GM23248 (cell line): ENCODE data around the gene OR10V1. TPM values are rescaled to one million over a fixed set of nuclear protein-coding genes. Genes with fewer than 3 reads are reported as not detected.

Experiments
- DNase-seq: peaks from one replicate; pipeline ENCODE4 v3.0.0-alpha.2; 2015
- H2AFZ ChIP-seq: fragments of 200-600 bp; sonication (generic); 2 replicates; pipeline ENCODE4 v1.6.1; 2016; ENCODE audit warnings: antibody characterized with exemption
- H3F3A ChIP-seq: fragments of 200-600 bp; sonication (generic); 2 replicates; pipeline ENCODE4 v1.6.1; 2016; ENCODE audit warnings: mild to moderate bottlenecking, antibody characterized with exemption, mixed run types; ENCODE audit not compliant: insufficient read depth
- H3K27ac ChIP-seq: fragments of 200-600 bp; sonication (generic); 2 replicates; pipeline ENCODE4 v1.5.1; 2016; ENCODE audit warnings: mild to moderate bottlenecking
- H3K27me3 ChIP-seq: fragments of 200-600 bp; sonication (generic); replicated peaks from 2 replicates; pipeline ENCODE4 v1.6.1; 2016; ENCODE audit warnings: mild to moderate bottlenecking; ENCODE audit not compliant: insufficient read depth
- H3K36me3 ChIP-seq: fragments of 200-600 bp; sonication (generic); 2 replicates; pipeline ENCODE4 v1.6.1; 2016; ENCODE audit warnings: low read depth, mild to moderate bottlenecking
- H3K4me1 ChIP-seq: fragments of 200-600 bp; sonication (generic); 2 replicates; pipeline ENCODE4 v1.6.1; 2016; ENCODE audit warnings: mild to moderate bottlenecking; ENCODE audit not compliant: insufficient read depth
- H3K4me2 ChIP-seq: fragments of 200-600 bp; sonication (generic); one replicate; pipeline ENCODE4 v1.6.1; 2016; ENCODE audit warnings: mild to moderate bottlenecking; ENCODE audit not compliant: unreplicated experiment
- H3K4me3 ChIP-seq: fragments of 200-600 bp; sonication (generic); 2 replicates; pipeline ENCODE4 v1.5.1; 2016; ENCODE audit warnings: mild to moderate bottlenecking
- H3K79me2 ChIP-seq: fragments of 200-600 bp; sonication (generic); 2 replicates; pipeline ENCODE4 v1.6.1; 2016; ENCODE audit warnings: mild to moderate bottlenecking; ENCODE audit not compliant: insufficient read depth
- H3K9ac ChIP-seq: fragments of 200-600 bp; sonication (generic); 2 replicates; pipeline ENCODE4 v1.6.1; 2016; ENCODE audit warnings: mild to moderate bottlenecking
- H3K9me2 ChIP-seq: fragments of 200-600 bp; sonication (generic); 2 replicates; pipeline ENCODE4 v1.6.1; 2016; ENCODE audit warnings: mixed run types, mild to moderate bottlenecking, moderate library complexity; ENCODE audit not compliant: insufficient read depth
- H3K9me3 ChIP-seq: fragments of 200-600 bp; sonication (generic); one replicate; pipeline ENCODE4 v1.6.1; 2017; ENCODE audit warnings: low read depth
- H4K20me1 ChIP-seq: fragments of 200-600 bp; sonication (generic); 2 replicates; pipeline ENCODE4 v1.6.0; 2016; ENCODE audit not compliant: insufficient read depth
- EZH2 ChIP-seq: fragments of 200-600 bp; sonication (generic); IDR thresholded peaks from 2 replicates; pipeline ENCODE4 v1.6.1; 2018; ENCODE audit warnings: antibody characterized with exemption, mild to moderate bottlenecking; ENCODE audit not compliant: insufficient read depth, poor library complexity, severe bottlenecking
- EZH2phosphoT487 ChIP-seq: fragments of 200-600 bp; sonication (generic); IDR thresholded peaks from 2 replicates; pipeline ENCODE4 v1.6.1; 2018; ENCODE audit warnings: antibody characterized with exemption, moderate library complexity, mild to moderate bottlenecking, low read depth; ENCODE audit not compliant: insufficient read depth
- WGBS, 2 experiments: methylation state at CpG; one replicate each; pipeline ENCODE4 v1.1.6; 2015 to 2017; ENCODE audit warnings: low lambda C conversion rate in 2 of 2, low coverage in 1 of 2; ENCODE audit errors: missing lambda C conversion rate in 2 of 2; 5-methylcytosine and 5-hydroxymethylcytosine counted together
- in situ Hi-C: fragments of 300-500 bp; cut with MboI; formaldehyde crosslinking; loops from 2 replicates; pipeline ENCODE4 v1.15.0; 2020
- polyA plus RNA-seq: library from polyadenylated mRNA; unstranded; fragments of >200 nt; fragmentation: Nextera tagmentation; extraction: Ambion mirVana; gene quantifications from 2 replicates; pipeline ENCODE4 v1.2.1, GENCODE V29; 2016
- total RNA-seq: library from RNA; depleted of rRNA; stranded (reverse); fragments of >200 nt; shearing (Covaris generic); gene quantifications from 2 replicates; pipeline ENCODE4 v1.2.3, GENCODE V29; 2014

OR10V1 gene
- total and polyA plus RNA-seq, 2 experiments from 2014 or later, result not detected

GRCh38 chr11:59758401-59759037, 44.9 kb upstream of the OR10V1 start:
- Histone ChIP-seq H3K9me3 (no peaks in the 10 kb centered on the region), H3K27me3 (no peaks in the 10 kb centered on the region), H3K9me2 (no peaks in the 10 kb centered on the region), H2AFZ (no peak overlapping the region), H3K4me1 (0 out of 2 replicates have a peak, but pooled peaks cover 12% of the 10 kb centered on the region), H4K20me1 (no peaks in the 10 kb centered on the region), H3K79me2 (peaks cover 60% of the 10 kb centered on the region), H3K4me2 (no peak overlapping the region), H3K27ac (no peak overlapping the region), H3K4me3 (no peak overlapping the region), H3F3A (peaks cover 11% of the 10 kb centered on the region; the same call in 1 of the 2 replicates), H3K9ac (no peak overlapping the region), H3K36me3 (no peaks in the 10 kb centered on the region)
- in situ Hi-C loops, result loop anchor here (10.0 kb wide), 1 partner anchor 46 kb away; no protein-coding TSS in a partner anchor
- TF ChIP-seq EZH2 (no peak), EZH2phosphoT487 (no peak)
- DNase-seq, result no peak
- 95 to 99% methylated on average over 4 of the region's 4 CpGs for WGBS, 2 experiments

- peak overlapping the region; percentile 64 for H3K27ac ChIP-seq
- H3K4me3 ChIP-seq, result peak overlapping the region; percentile 91; the same call in 1 of the 2 replicates
- peaks cover 46% of the 10 kb centered on the region for H3K79me2 ChIP-seq
These were observed 43.2 kb upstream of the OR10V1 start for GRCh38 chr11:59756845-59757244.

GRCh38 chr11:59756558-59756840, 42.9 kb upstream of the OR10V1 start:
- in situ Hi-C loops, result loop anchor here (10.0 kb wide), 1 partner anchor 48 kb away; no protein-coding TSS in a partner anchor
- Histone ChIP-seq H3K9me3 (no peaks in the 10 kb centered on the region), H4K20me1 (no peaks in the 10 kb centered on the region), H3K36me3 (no peaks in the 10 kb centered on the region), H2AFZ (no peak overlapping the region), H3K27me3 (no peaks in the 10 kb centered on the region), H3K4me2 (peak overlapping the region; percentile 99), H3K9me2 (no peaks in the 10 kb centered on the region), H3K79me2 (peaks cover 43% of the 10 kb centered on the region), H3K4me1 (0 out of 2 replicates have a peak, but pooled peaks cover 12% of the 10 kb centered on the region), H3K4me3 (peak overlapping the region; percentile 91; the same call in 1 of the 2 replicates), H3F3A (peaks cover 11% of the 10 kb centered on the region; the same call in 1 of the 2 replicates), H3K27ac (peak overlapping the region; percentile 64), H3K9ac (no peak overlapping the region)
- DNase-seq, result peak; percentile 72
- TF ChIP-seq EZH2, result no peak
- TF ChIP-seq EZH2phosphoT487, result no peak
- 5% methylated on average over 3 of the region's 3 CpGs for WGBS, 2 experiments

More at GRCh38 chr11:59756845-59757244, 43.2 kb upstream of the OR10V1 start:
- Histone ChIP-seq H3K4me2 (peak overlapping the region; percentile 99), H3K27me3 (no peaks in the 10 kb centered on the region), H3K9ac (no peak overlapping the region), H3K9me3 (no peaks in the 10 kb centered on the region), H3K4me1 (0 out of 2 replicates have a peak, but pooled peaks cover 12% of the 10 kb centered on the region), H4K20me1 (no peaks in the 10 kb centered on the region), H2AFZ (no peak overlapping the region), H3K9me2 (no peaks in the 10 kb centered on the region), H3F3A (peaks cover 11% of the 10 kb centered on the region; the same call in 1 of the 2 replicates), H3K36me3 (no peaks in the 10 kb centered on the region)
- WGBS, 2 experiments, result 57 to 58% methylated on average over 4 of the region's 4 CpGs
- TF ChIP-seq EZH2 (no peak), EZH2phosphoT487 (no peak)
- peak; percentile 62 for DNase-seq
- in situ Hi-C loops, result loop anchor here (10.0 kb wide), 1 partner anchor 48 kb away; no protein-coding TSS in a partner anchor

- Histone ChIP-seq H3K4me2 (peak overlapping the region; percentile 99), H3K4me3 (peak overlapping the region; percentile 91), H3K27me3 (no peaks in the 10 kb centered on the region), H3K9me3 (no peaks in the 10 kb centered on the region), H2AFZ (peak overlapping the region; percentile 93), H3K27ac (peak overlapping the region; percentile 64), H3K9me2 (no peaks in the 10 kb centered on the region), H3K9ac (peak overlapping the region; percentile 83), H3K36me3 (no peaks in the 10 kb centered on the region), H3F3A (peaks cover 11% of the 10 kb centered on the region; the same call in 1 of the 2 replicates), H3K4me1 (0 out of 2 replicates have a peak, but pooled peaks cover 12% of the 10 kb centered on the region), H4K20me1 (no peaks in the 10 kb centered on the region), H3K79me2 (peaks cover 38% of the 10 kb centered on the region)
- in situ Hi-C loops, result loop anchor here (10.0 kb wide), 1 partner anchor 49 kb away; no protein-coding TSS in a partner anchor
- WGBS, 2 experiments, result 8 to 14% methylated on average over 14 to 22 of the region's 23 CpGs
- peak; percentile 86 for DNase-seq
- TF ChIP-seq EZH2 (no peak), EZH2phosphoT487 (no peak)
These were observed 42.3 kb upstream of the OR10V1 start for GRCh38 chr11:59755701-59756557.
